ENCODE results near the gene TNIK.
"Not testable (repeated sequence)": the region's sequence is repeated elsewhere in the genome, so short reads cannot be mapped to it uniquely, and the experiment has no call there.

TNIK gene

DNA sequence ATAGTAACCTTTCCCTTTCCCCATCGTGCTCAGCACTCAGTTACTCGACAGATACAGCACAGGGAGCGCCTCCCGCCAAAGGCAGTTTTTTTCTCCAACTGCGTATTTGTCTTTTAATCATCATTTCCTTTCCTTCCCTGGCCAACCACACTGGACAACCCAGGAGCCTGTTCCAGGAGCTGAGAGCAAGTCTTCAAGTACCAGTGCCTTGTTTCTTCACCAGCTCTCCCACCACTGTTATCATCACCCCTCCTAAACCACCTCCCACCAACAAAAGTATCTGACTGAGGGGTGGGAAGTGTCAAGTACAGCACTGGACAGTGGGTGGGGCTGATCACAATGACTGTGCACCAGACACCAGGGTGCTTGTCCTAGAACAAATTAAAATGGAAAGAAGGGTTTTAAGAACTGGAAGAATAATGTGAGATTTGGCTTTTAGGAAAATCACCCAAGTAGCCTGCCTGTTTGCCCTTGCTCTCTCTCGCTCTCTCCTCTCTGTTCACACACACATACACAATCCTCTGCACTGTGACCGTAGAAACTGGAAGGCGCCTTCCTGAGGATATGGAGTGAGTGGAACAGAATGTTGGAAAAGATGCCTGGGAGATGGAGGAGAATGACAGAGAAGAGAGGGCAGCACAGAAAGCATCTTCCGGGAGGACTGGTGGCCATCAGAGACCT, 126.3 kb downstream of the TNIK start:
- DNase-seq = no peak

DNA sequence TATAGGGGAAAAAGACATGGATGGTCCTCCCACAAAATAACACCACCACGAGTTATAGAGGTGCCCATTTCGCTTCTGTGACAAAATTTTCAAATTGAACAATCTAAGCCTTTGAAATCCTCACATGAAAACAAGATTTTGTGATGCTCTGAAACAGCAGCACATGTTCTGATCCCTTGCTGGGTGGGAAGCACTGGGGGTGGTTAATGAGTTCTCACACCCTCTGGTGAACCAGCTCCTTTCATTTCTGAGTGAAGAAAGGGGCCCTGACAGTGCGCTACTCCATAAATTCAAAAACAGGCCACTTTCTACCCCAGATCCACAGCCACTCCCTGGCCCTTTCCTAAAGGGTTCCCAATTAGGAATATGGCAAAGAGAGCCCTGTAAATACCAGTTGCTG, 129.3 kb downstream of the TNIK start:
- no peak for DNase-seq

DNA sequence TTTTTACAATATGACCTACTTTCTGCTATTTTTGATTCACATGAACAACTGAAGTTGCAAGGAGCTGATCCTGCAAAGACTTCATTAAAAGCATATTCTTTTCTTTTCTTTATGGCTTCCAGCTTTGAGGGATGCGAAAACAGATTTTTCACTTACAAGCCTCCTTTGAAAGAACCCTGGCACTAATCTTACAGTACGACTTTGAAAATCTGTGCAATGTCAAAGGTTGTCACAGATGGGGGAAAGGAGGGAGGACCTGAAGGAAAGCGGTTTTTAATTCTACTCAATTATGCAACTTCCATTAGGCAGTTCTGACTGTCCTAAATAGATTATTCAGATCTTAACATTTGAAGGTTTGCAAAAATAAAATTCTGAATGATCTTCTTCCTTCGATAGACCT, 130.5 kb downstream of the TNIK start:
- no peak for DNase-seq

DNA sequence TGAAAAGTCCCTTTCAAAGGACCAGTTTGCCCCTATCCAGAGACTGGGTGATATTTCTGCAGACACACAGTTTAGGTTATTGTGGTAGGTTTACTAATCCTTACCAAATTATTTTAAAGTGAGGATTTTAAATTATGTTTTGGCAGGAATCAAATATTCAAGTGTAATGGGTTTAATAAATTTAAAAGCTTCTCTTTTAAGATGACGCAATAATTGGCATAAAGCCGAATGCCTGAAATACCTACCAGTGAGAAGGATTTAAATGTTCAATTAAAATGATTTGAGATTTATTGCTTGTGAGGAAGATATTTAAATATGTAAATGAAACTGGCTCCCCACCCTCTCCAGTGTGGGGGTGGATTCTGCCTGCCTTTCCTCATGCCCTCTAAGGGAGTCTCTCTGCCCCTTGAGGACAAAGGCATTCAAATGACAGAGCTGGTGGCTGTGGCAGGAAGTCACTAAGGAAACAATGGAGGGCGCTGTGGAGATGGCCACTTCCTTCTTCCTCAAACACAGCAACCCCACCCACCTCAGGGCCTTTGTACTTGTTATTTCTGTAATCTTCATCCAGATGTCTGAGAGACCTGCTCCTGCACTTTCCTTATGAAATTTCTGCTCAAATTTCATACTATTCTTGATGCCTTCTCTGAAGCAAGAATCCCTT, 131.7 kb downstream of the TNIK start:
- DNase-seq = no peak

DNA sequence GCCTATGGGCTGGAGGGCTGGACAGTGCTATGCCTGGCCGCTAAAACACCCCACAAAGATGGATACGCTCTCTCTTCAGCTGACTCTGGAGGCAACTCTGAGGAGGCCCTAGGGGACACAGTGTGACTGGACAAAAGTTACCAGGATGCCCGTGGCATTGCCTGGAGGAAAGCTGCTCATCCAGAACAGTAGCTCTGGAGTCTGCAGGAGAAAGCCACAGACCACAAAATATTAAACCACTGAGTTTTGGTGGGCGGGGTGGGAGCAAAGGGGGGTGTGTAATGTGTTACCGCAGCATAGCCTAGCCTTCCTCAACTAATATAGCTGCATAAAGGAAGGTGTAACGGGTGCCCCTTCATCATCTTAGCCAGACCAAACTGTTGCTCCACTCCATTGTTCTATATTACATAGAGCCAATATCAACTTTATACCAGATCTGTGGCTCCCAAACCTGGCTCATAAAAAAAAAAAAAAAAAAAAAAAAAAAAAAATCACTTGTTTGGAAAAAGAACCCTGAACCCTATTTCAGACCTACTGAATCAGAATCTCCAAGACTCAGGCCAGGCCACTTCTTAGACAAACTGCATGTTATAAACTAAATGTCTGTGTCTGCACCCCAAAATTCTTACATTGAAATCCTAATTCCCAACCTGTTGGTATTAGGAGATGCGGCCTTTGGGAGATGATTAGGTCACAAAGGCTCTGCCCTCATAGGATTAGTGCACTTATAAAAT, 132.6 kb downstream of the TNIK start:
- DNase-seq = no peak

DNA sequence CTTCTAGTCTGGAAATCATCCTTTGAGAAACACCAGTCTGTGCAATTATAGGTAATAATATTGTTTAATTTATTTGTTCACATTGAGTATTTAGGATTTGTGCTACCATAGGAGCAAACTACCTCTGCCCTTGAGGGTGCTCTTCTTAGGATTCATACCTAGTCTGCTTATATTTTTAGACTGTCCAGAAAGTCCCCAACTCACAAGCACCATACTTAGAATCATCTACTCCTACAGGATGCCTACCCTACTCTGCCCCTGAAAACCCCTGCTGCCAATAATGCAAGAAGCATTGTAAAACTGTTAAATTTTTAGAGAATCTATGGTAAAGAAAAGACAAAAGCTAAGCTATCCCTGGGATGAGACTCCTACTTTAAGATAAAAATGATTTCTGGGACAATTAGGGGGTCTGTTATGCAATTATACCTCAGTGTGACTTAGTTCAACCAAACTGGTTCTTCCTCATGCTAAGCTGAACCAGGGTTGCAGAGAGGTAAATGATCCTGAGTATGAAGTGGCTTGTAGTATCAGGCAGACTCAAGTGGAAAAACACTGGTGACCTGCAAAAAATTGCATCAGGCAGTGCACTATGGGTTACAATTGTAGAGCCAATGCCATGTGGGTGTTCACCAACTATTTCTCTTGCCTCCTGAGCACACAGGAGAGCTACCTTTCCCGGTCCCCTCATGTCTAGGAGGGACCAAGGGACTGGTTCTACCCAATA, 133.3 kb downstream of the TNIK start:
- no peak for DNase-seq

DNA sequence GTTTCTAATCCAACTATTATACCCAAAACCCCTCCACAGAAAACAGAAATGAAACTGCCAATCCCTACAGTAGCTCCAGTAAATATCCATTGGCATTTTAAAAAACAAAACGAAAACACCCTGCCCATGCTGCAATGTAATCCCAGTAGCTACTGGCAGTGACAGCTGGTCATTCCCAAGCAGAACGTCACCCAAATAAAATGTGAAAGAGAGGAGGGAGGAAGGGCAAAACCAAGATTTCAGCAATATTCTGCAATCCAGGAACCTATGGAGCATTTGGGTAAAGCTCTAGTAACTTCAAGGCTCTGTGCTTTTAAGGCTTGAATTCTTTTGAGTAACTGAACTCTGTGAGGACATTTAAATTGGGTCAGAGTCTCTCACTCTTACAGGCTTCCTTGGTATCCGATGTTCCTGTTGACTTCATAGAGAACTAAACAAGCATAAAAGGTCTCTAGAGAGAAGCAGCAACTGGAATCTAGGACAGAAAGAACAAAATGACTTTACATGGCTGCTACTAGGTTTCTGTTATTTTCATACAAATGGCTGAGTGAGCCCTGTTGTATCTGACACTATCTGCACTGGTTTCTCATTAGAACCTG, 136.2 kb downstream of the TNIK start:
- DNase-seq = no peak

DNA sequence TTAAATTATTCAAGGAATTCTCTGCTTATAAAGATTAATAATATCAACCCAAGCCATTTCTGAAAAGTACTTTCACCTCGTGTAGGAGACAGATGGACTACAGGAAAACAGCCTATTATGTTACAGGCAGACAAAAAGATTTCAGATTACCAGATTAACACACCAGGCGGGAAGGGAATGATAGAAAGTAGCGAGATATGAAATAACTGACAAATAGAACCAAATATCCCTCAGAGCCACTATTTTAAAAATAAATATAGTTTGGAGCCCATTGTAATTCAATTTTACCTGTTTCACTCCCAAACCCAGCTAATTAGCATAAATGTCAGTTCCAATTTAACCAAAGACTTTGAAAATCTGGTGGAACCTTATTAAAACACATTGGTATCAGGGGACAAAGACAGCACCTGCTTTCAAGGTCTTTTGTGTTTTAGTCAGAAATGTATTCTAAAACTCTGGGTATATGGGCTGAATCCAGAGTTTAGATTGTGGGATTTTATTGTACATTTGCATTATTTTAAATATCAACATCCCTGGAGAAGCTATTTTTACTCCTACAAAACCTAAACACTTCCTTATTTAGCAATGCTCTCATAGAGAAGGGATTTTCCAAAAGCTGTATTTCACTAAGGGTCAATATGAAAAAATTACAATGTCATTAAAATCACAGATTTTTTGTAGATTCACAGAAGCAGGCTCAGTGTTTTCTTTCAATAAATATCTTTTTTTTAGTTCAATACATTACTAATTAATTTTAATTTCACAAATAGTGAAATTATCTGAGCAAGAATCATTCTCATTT, 138.4 kb downstream of the TNIK start:
- DNase-seq = no peak

DNA sequence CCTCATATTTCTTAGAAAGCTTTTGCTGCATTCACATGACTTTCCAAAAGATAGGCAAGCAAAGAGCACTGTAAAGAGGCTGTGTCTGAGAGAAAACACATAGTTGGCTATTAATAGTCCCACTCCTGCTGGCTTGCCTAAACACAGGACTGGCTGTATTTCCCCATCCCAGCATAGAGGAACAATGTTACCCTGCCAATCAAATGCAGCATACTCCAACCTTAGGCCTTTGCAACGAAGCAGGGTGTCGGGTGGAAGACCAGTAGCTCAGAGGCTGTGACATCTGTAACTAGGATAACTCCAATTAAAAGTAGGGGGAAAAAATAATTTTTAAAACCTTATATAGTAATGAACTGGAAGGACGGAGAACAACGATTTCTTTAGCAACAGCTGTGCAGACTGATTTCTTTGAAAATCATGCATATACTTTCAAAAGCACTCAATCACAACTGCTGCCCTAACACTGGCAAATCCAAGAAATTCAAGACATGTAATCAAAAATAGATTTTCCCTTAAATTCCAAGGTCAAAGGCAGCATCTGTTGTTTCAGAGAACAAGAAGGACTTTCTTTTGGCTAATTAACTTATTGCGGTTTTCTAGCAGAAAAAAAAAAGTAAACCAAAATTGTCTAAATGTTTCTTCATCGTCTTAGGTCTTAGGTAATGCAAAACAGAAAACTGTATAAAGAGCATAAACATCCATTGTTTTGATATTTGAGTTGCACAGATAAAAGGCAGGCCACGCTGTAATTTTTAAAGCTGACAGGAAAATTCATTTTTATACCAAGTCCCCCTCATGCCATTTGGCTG, 139.3 kb downstream of the TNIK start:
- no peak for DNase-seq

DNA sequence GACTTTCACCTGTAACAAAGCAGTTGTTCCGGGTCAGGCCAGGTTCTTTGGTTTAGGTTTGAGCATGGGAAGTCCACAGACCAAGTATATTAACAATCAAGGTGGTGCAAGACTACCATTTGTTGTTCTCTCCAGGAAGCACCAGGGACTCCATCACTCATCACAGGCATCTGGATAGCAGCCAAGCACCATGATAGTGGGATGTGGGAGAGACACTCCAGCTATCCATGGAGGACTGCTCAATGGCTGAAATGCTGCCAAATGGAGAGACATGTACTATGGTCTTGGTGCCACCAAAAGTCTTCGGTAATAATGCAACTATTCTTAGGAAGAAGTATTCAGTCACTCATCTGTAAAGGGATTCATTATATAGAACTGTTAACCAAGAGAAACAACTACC, 143.0 kb downstream of the TNIK start:
- DNase-seq = no peak

DNA sequence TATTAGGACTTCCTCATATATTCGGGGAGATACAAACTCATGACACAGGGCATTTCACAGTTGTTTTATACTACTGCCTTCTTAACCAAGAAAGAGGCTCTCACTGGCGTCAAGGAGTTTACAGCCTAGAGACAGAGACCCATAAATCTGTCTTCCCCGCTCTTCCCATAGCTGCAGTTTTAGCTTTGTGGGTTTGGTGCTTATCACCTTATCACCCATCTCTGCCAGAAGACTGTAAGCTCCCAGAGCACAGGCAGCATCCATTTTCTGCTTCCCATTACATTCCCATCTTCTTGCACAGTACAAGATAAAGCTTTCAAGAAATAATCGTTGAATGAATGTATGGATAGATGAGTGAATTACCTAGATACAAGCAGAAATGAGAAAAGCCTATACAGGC, 144.3 kb downstream of the TNIK start:
- DNase-seq = no peak

DNA sequence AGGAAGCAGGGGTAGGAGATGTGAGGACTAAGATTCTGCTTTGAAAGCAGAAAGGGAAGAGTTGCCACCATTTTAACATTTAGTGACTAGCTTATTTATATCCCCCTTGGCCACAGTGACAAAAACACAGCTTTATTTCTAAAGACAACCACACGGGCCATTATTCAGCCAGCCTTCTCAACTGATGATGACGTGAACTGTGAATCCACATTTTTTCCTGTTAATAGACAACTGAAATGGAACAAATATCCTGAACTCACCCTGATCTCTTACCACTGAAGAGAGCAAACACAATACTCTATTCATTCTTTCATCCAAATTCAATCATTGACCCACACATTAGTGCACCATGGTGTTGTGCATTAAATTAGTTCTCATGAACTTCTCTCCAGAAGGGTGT, 145.1 kb downstream of the TNIK start:
- DNase-seq = no peak

DNA sequence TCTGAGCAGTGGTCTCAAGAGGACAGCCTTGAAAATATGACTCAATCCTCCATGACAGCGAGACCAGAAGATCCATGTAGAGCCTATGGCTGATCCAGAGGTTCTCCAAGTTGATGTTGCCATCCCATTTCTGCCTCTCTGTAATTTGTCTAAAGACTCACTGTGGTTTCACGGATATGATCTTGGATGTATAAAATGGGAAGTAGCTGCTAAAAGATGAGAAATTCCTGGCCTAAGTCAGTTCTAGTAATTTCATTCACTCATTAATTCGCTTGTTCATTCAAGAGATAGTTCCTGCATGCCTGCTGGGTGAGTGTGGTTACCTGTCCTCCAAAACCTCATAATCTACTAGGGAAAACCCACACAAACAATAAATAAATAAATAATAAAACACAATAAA, 145.9 kb downstream of the TNIK start:
- no peak for DNase-seq

DNA sequence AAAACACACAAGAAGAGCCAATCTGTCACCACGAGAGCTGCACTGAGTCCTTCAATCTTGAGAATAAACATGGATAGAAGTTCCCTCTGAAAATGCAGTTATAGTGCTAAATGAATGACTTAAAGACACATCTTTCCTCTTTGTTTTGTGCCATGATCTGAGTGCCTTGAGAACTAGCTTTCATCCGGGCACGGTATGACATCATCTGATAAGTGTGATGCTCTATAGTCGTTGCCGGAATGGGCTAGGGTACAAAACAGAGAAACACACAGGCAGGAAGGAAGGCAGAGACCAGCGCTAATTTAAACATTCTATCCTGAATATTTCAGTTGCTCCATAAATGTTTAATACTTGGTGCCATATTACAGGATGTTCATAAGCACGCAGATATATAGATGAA, 146.5 kb downstream of the TNIK start:
- DNase-seq = no peak

DNA sequence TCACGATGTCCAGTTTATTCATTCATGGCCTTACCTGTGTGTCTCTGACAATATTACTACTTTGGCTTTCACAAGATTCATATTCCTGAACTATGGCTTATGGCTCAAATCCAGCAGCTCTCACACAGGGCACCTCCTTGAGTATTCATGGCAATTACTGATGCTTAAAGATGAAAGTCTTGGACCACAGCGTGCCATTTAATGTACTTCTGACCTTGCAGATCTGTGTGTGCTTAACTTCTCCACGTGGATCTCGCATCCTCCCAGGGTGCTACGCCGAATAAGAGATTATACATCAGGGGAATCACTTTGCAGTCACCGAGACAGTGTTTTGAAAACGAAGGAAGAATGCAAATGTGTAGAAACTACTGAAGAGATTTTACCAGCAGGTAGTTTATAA, 147.5 kb downstream of the TNIK start:
- DNase-seq = no peak

DNA sequence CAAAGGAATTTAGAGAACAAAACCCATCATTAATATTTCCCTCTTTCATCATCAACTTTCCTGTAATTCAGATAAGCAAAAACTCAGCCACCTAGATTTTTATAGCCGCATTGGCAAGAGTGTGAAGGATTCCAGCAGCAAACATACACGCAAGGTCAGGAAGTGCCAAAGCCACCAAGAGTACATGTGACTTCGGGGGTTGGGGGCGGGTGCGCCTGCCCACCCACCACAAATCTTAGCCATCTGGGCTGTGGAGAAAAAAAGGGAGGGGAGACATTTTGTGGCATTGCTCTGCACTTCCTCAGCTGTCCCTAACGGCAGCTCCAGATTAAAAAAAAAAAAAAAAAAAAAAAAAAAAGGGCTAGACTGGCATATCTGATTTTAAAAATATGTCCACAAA, 148.4 kb downstream of the TNIK start:
- no peak for DNase-seq

DNA sequence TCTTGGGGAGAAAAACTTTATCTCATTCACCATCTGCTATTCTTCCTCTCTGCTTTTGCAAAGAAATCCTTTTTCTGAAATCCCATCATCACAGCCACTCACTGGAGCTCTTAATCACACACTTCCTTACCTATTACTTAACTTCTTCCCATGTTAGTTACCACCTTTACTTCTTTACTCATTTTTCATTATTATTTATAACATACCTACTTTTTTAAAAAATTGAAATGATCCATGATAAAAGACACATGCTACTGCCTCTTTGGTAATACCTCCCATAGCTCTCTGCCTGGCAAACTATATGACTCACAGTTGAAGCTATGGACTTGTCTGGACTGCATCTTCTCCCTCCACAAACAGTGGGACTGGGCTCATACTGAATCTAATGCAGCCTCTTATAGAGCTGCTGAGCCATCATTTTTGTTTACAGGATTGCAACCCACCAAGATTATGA, 150.3 kb downstream of the TNIK start:
- DNase-seq = no peak

DNA sequence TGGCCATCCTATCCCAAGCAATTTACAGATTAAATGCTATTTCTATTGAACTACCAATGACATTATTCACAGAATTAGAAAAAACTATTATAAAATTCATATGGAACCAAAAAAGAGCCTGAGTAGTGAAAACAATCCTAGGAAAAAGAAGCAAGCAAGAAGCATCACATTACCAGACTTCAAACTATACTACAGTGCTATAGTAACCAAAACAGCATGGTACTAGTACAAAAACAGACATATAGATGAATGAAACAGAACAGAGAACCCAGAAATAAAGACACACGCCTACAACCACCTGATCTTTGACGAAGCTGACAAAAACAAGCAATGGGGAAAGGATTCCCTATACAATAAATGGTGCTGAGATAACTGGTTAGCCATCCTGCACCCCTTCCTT, 152.2 kb downstream of the TNIK start:
- no peak for DNase-seq

DNA sequence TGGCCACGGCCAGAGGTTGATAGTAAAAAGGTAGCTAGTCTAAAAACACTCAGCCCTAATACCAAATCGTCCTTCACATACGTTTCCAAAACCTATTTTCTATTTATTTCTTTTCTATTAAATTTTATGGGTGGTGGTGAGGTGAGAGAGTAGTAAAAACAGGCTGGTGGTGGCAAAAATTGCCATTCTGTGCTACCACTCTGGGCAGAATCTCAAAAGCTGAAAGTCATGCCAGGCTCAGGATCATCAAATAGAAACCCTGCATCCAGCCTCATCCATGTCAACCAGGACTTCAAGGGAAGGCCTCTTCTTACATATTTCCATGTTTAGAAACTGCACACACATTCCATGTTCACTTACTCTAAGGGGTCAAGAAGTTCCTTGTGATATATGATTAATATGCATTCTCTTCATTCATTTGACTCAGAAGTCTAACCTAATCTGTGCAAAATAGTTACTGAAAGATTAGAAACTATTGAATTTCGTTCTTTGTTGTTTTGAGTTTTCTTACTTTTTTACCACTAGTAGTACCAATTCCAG, 153.1 kb downstream of the TNIK start:
- no peak for DNase-seq

DNA sequence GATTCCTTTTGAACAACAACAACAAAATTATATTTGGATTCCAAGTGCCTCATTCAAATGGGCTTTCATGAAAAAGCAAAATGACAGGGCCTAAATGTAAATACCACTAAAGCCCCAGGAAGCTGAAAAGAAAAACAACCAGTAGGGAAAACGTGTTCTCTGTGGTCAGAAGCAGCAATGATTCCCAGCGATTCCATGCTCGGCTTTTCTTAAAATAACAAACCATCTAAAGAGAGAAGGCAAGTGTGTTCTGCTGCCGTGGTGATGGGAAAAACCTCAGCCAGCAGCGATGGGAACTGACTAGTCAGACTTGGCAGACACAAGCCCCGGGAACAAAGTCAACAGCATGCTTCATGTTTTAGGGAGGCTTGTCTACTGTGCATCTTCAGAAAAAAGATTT, 153.6 kb downstream of the TNIK start:
- no peak for DNase-seq

DNA sequence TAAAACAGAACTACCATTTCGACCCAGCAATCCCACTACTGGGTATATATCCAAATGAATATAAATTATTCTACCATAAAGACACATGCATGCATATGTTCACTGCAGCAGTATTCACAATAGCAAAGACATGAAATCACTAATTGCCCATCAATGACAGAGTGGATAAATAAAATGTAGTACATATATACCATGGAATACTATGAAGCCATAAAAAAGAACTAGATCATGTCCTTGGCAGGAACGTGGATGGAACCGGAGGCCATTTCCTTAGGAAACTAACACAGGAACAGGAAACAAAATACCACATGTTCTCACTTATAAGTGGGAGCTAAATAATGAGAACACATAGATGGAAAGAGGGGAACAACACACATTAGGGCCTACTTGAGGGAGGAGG, 154.4 kb downstream of the TNIK start:
- DNase-seq = not testable (repeated sequence)
